ENCODE results near the gene LZIC.

Gene LZIC

GRCh38 chr1:9985001-9985400 is 41.8 kb upstream of the LZIC start:
- H3K4me2 ChIP-seq (ENCODE audit: low read length, poor library complexity, severe bottlenecking) = no peak overlapping the region
- no peak overlapping the region for H3K14ac ChIP-seq (ENCODE audit: low read length in 2 of 2)
- no peak overlapping the region for H3K18ac ChIP-seq (ENCODE audit: low read depth in 1 of 2, low read length in 2 of 2)
- H2BK5ac ChIP-seq (ENCODE audit: low read depth, low read length, poor library complexity, severe bottlenecking) = no peak overlapping the region
- no peaks in the 10 kb centered on the region for H3K4me1 ChIP-seq (ENCODE audit: control insufficient read depth, insufficient read depth, low read depth, low read length)
- 55% methylated on average over 5 of the region's 6 CpGs for WGBS
- H2AK5ac ChIP-seq (ENCODE audit: low read length, severe bottlenecking) = no peak overlapping the region
- no peak for DNase-seq
- no peak overlapping the region for H4K91ac ChIP-seq (ENCODE audit: low read length)
- no peak overlapping the region for H3K23ac ChIP-seq (ENCODE audit: low read length in 2 of 2)
- no peak overlapping the region for H4K8ac ChIP-seq (ENCODE audit: low read length)
- no peaks in the 10 kb centered on the region for H3K9me3 ChIP-seq (ENCODE audit: control insufficient read depth, low read length)
- H3K4ac ChIP-seq (ENCODE audit: low read depth in 1 of 2, low read length in 2 of 2) = no peak overlapping the region
- no peak overlapping the region for H3K27ac ChIP-seq (ENCODE audit: low read length, poor library complexity, severe bottlenecking)
- peaks cover 10 to 27% of the 10 kb centered on the region in 2 experiments for H3K36me3 ChIP-seq (ENCODE audit: control insufficient read depth in 1 of 2, insufficient read depth in 2 of 2, low read depth in 1 of 2, low read length in 2 of 2)
- H3K9ac ChIP-seq (ENCODE audit: low read length) = no peak overlapping the region
- H2BK15ac ChIP-seq (ENCODE audit: low read depth, poor library complexity, severe bottlenecking) = no peak overlapping the region
- H3K4me3 ChIP-seq (ENCODE audit: insufficient read depth in 1 of 2, low read depth in 1 of 2, low read length in 2 of 2) = no peak overlapping the region
- no peaks in the 10 kb centered on the region for H3K79me1 ChIP-seq (replicated peaks; ENCODE audit: low read length, poor library complexity, severe bottlenecking)
- H2BK12ac ChIP-seq (ENCODE audit: low read length in 2 of 2) = no peak overlapping the region
- no peak overlapping the region for H2BK120ac ChIP-seq (ENCODE audit: low read depth, low read length)
- H2AFZ ChIP-seq (ENCODE audit: low read depth, low read length) = no peak overlapping the region
- no peaks in the 10 kb centered on the region for H3K27me3 ChIP-seq (ENCODE audit: control insufficient read depth in 1 of 2, insufficient read depth in 1 of 2, low read length in 2 of 2)

- H2AFZ ChIP-seq (ENCODE audit: low read depth, low read length) = no peak overlapping the region
- H3K9me3 ChIP-seq (ENCODE audit: control insufficient read depth, low read length) = no peaks in the 10 kb centered on the region
- no peak for DNase-seq
- H3K14ac ChIP-seq (ENCODE audit: low read length in 2 of 2) = no peak overlapping the region
- H3K36me3 ChIP-seq (ENCODE audit: control insufficient read depth in 1 of 2, insufficient read depth in 2 of 2, low read depth in 1 of 2, low read length in 2 of 2) = peaks cover 10 to 27% of the 10 kb centered on the region in 2 experiments
- no peak overlapping the region for H3K23ac ChIP-seq (ENCODE audit: low read length in 2 of 2)
- H3K27me3 ChIP-seq (ENCODE audit: control insufficient read depth in 1 of 2, insufficient read depth in 1 of 2, low read length in 2 of 2) = no peaks in the 10 kb centered on the region
- H3K4me3 ChIP-seq (ENCODE audit: insufficient read depth in 1 of 2, low read depth in 1 of 2, low read length in 2 of 2) = no peak overlapping the region
- no peak overlapping the region for H3K27ac ChIP-seq (ENCODE audit: low read length, poor library complexity, severe bottlenecking)
- no peak overlapping the region for H2BK15ac ChIP-seq (ENCODE audit: low read depth, poor library complexity, severe bottlenecking)
- no peak overlapping the region for H3K18ac ChIP-seq (ENCODE audit: low read depth in 1 of 2, low read length in 2 of 2)
- H2BK120ac ChIP-seq (ENCODE audit: low read depth, low read length) = no peak overlapping the region
- 92% methylated on average over 5 of the region's 5 CpGs for WGBS
- no peaks in the 10 kb centered on the region for H3K79me1 ChIP-seq (replicated peaks; ENCODE audit: low read length, poor library complexity, severe bottlenecking)
- H3K4me1 ChIP-seq (ENCODE audit: control insufficient read depth, insufficient read depth, low read depth, low read length) = no peaks in the 10 kb centered on the region
- no peak overlapping the region for H2BK12ac ChIP-seq (ENCODE audit: low read length in 2 of 2)
- no peak overlapping the region for H4K8ac ChIP-seq (ENCODE audit: low read length)
- H3K9ac ChIP-seq (ENCODE audit: low read length) = no peak overlapping the region
- no peak overlapping the region for H4K91ac ChIP-seq (ENCODE audit: low read length)
- no peak overlapping the region for H3K4me2 ChIP-seq (ENCODE audit: low read length, poor library complexity, severe bottlenecking)
- no peak overlapping the region for H3K4ac ChIP-seq (ENCODE audit: low read depth in 1 of 2, low read length in 2 of 2)
- H2AK5ac ChIP-seq (ENCODE audit: low read length, severe bottlenecking) = no peak overlapping the region
- H2BK5ac ChIP-seq (ENCODE audit: low read depth, low read length, poor library complexity, severe bottlenecking) = no peak overlapping the region
Measured at GRCh38 chr1:9984253-9984652, 41.1 kb upstream of the LZIC start.

- H3K4me3 ChIP-seq (ENCODE audit: insufficient read depth in 1 of 2, low read depth in 1 of 2, low read length in 2 of 2) = no peak overlapping the region
- H4K8ac ChIP-seq (ENCODE audit: low read length) = peak overlapping the region; percentile 30
- H3K18ac ChIP-seq (ENCODE audit: low read depth in 1 of 2, low read length in 2 of 2) = no peak overlapping the region
- peak; percentile 4 for DNase-seq
- H4K91ac ChIP-seq (ENCODE audit: low read length) = no peak overlapping the region
- no peaks in the 10 kb centered on the region for H3K36me3 ChIP-seq (ENCODE audit: control insufficient read depth in 1 of 2, insufficient read depth in 2 of 2, low read depth in 1 of 2, low read length in 2 of 2)
- WGBS = 78% methylated on average over 6 of the region's 12 CpGs
- H3K27me3 ChIP-seq (ENCODE audit: control insufficient read depth in 1 of 2, insufficient read depth in 1 of 2, low read length in 2 of 2) = no peaks in the 10 kb centered on the region
- H3K23ac ChIP-seq (ENCODE audit: low read length in 2 of 2) = no peak overlapping the region
- no peak overlapping the region for H2AFZ ChIP-seq (ENCODE audit: low read depth, low read length)
- H2AK5ac ChIP-seq (ENCODE audit: low read length, severe bottlenecking) = peak overlapping the region; percentile 45
- no peak overlapping the region for H3K9ac ChIP-seq (ENCODE audit: low read length)
- no peak overlapping the region for H3K4me2 ChIP-seq (ENCODE audit: low read length, poor library complexity, severe bottlenecking)
- peaks cover 3% of the 10 kb centered on the region for H3K4me1 ChIP-seq (ENCODE audit: control insufficient read depth, insufficient read depth, low read depth, low read length)
- H2BK5ac ChIP-seq (ENCODE audit: low read depth, low read length, poor library complexity, severe bottlenecking) = no peak overlapping the region
- H3K4ac ChIP-seq (ENCODE audit: low read depth in 1 of 2, low read length in 2 of 2) = no peak overlapping the region
- H3K9me3 ChIP-seq (ENCODE audit: control insufficient read depth, low read length) = no peaks in the 10 kb centered on the region
- no peak overlapping the region for H2BK120ac ChIP-seq (ENCODE audit: low read depth, low read length)
- no peak overlapping the region for H2BK12ac ChIP-seq (ENCODE audit: low read length in 2 of 2)
- no peak overlapping the region for H3K27ac ChIP-seq (ENCODE audit: low read length, poor library complexity, severe bottlenecking)
- no peak overlapping the region for H3K14ac ChIP-seq (ENCODE audit: low read length in 2 of 2)
- H2BK15ac ChIP-seq (ENCODE audit: low read depth, poor library complexity, severe bottlenecking) = no peak overlapping the region
- H3K79me1 ChIP-seq (replicated peaks; ENCODE audit: low read length, poor library complexity, severe bottlenecking) = peaks cover 14% of the 10 kb centered on the region
Measured at GRCh38 chr1:9960706-9961562, 17.7 kb upstream of the LZIC start.

- peaks cover 3% of the 10 kb centered on the region for H3K4me1 ChIP-seq (ENCODE audit: control insufficient read depth, insufficient read depth, low read depth, low read length)
- H3K14ac ChIP-seq (ENCODE audit: low read length in 2 of 2) = no peak overlapping the region
- no peak overlapping the region for H3K4ac ChIP-seq (ENCODE audit: low read depth in 1 of 2, low read length in 2 of 2)
- H3K9ac ChIP-seq (ENCODE audit: low read length) = no peak overlapping the region
- no peak overlapping the region for H2BK15ac ChIP-seq (ENCODE audit: low read depth, poor library complexity, severe bottlenecking)
- no peak overlapping the region for H2BK120ac ChIP-seq (ENCODE audit: low read depth, low read length)
- H3K79me1 ChIP-seq (replicated peaks; ENCODE audit: low read length, poor library complexity, severe bottlenecking) = peaks cover 14% of the 10 kb centered on the region
- H3K27me3 ChIP-seq (ENCODE audit: control insufficient read depth in 1 of 2, insufficient read depth in 1 of 2, low read length in 2 of 2) = no peaks in the 10 kb centered on the region
- H3K18ac ChIP-seq (ENCODE audit: low read depth in 1 of 2, low read length in 2 of 2) = no peak overlapping the region
- no peak overlapping the region for H2BK5ac ChIP-seq (ENCODE audit: low read depth, low read length, poor library complexity, severe bottlenecking)
- H3K9me3 ChIP-seq (ENCODE audit: control insufficient read depth, low read length) = no peaks in the 10 kb centered on the region
- no peak overlapping the region for H4K8ac ChIP-seq (ENCODE audit: low read length)
- WGBS = 90% methylated on average over 3 of the region's 4 CpGs
- H2BK12ac ChIP-seq (ENCODE audit: low read length in 2 of 2) = no peak overlapping the region
- H3K4me3 ChIP-seq (ENCODE audit: insufficient read depth in 1 of 2, low read depth in 1 of 2, low read length in 2 of 2) = no peak overlapping the region
- peak overlapping the region; percentile 36 for H2AK5ac ChIP-seq (ENCODE audit: low read length, severe bottlenecking)
- H4K91ac ChIP-seq (ENCODE audit: low read length) = no peak overlapping the region
- no peak overlapping the region for H3K4me2 ChIP-seq (ENCODE audit: low read length, poor library complexity, severe bottlenecking)
- H3K23ac ChIP-seq (ENCODE audit: low read length in 2 of 2) = no peak overlapping the region
- peaks cover 0 to 3% of the 10 kb centered on the region in 2 experiments for H3K36me3 ChIP-seq (ENCODE audit: control insufficient read depth in 1 of 2, insufficient read depth in 2 of 2, low read depth in 1 of 2, low read length in 2 of 2)
- no peak overlapping the region for H2AFZ ChIP-seq (ENCODE audit: low read depth, low read length)
- DNase-seq = no peak
- H3K27ac ChIP-seq (ENCODE audit: low read length, poor library complexity, severe bottlenecking) = no peak overlapping the region
Measured at GRCh38 chr1:9960011-9960410, 16.8 kb upstream of the LZIC start.

Measured in mesenchymal stem cell (in vitro differentiated cells and primary cell).